Central memory CD8-positive, alpha-beta T cell (primary cell): ENCODE measurements around the gene ANKRD40CL.

Experiments used
- ATAC-seq: fragments of 150-1000 bp; cut with Tn5 transposase; replicated peaks from 2 replicates; pipeline ENCODE4 v1.10.0; 2022; ENCODE audit warnings: mild to moderate bottlenecking, moderate FRiP score, moderate number of reproducible peaks; ENCODE audit not compliant: poor library complexity, severe bottlenecking; ENCODE audit errors: extremely low read depth
- DNase-seq, 2 donors: peaks; one replicate each; pipeline ENCODE4 v3.0.0; 2021; ENCODE audit warnings: low spot score in 2 of 2
- H3K27ac Mint-ChIP-seq: one replicate; pipeline ENCODE4 v1.8.0; 2022; ENCODE audit warnings: low read depth, mild to moderate bottlenecking, moderate library complexity, mixed read lengths
- H3K27me3 Mint-ChIP-seq: one replicate; pipeline ENCODE4 v1.8.0; 2022; ENCODE audit warnings: mixed read lengths
- H3K36me3 Mint-ChIP-seq: one replicate; pipeline ENCODE4 v1.8.0; 2022; ENCODE audit warnings: mild to moderate bottlenecking, moderate library complexity, mixed read lengths; ENCODE audit not compliant: insufficient read depth
- H3K4me1 Mint-ChIP-seq: one replicate; pipeline ENCODE4 v1.8.0; 2022; ENCODE audit warnings: mixed read lengths
- H3K4me3 Mint-ChIP-seq: one replicate; pipeline ENCODE4 v1.8.0; 2022; ENCODE audit warnings: mild to moderate bottlenecking, moderate library complexity, mixed read lengths
- H3K9me3 Mint-ChIP-seq: one replicate; pipeline ENCODE4 v1.8.0; 2022; ENCODE audit warnings: mixed read lengths

Gene ANKRD40CL

GRCh38 chr17:50783905-50784304 lies 16.6 kb upstream of the ANKRD40CL start:
- DNase-seq, result no peak
- Mint-ChIP-seq H3K4me3 (no peak overlapping the region), H3K27ac (no peak overlapping the region), H3K4me1 (peaks cover 23% of the 10 kb centered on the region), H3K36me3 (peaks cover 2% of the 10 kb centered on the region), H3K9me3 (no peaks in the 10 kb centered on the region), H3K27me3 (peaks cover 10% of the 10 kb centered on the region)
- ATAC-seq, result no peak

DNA sequence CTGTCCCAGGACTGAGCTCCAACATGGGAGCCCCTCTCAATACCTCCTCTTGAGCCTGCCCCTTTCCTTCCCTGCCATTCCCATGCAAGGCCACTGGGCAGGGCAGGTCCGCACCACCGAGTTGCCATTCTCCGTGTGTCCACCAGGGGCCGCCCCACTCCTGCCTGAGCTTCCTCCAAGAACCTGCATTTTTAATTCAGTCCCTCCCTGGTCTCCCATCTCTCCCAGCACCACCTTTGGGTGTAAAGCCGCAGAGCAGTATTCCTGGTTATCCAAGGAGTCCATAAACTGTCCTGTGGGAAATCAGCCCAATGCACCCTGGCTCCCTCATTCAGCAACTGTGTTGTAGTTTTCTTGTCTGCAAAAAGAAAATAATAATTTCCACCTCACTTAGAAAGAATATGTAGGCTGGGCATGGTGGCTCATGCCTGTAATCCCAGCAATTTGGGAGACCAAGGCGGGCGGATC lies 15.9 kb upstream of the ANKRD40CL start:
- Mint-ChIP-seq H3K36me3 (peaks cover 2% of the 10 kb centered on the region), H3K4me1 (peaks cover 30% of the 10 kb centered on the region), H3K27ac (no peak overlapping the region), H3K4me3 (peak overlapping the region; percentile 14), H3K9me3 (no peaks in the 10 kb centered on the region), H3K27me3 (peaks cover 10% of the 10 kb centered on the region)
- no peak for ATAC-seq
- DNase-seq, result peak; percentile 63 to 79

DNA sequence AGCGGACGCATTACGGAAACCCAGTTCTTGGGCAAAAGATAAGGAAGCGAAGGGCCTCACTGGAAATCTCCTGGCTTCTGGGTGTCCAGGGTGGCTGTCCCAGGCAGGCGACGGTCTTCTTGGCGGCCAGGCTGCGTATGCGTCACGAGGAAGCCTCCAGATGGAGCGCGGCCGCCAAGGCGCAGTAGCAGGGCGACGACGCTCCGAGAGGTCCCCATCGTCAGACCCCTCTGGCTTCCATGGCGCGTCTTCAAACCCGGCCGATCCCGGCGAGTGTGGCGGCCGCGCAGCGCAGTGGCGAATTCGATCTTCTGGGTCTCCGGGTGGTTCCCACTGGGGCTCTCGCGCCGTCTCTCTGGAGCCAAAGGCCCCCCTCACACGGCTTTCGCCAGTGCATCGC lies 13.8 kb upstream of the ANKRD40CL start:
- peaks cover 10% of the 10 kb centered on the region for H3K27me3 Mint-ChIP-seq
- H3K36me3 Mint-ChIP-seq, result peaks cover 2% of the 10 kb centered on the region
- no peak for DNase-seq
- H3K4me1 Mint-ChIP-seq, result peaks cover 30% of the 10 kb centered on the region
- H3K4me3 Mint-ChIP-seq, result peak overlapping the region; percentile 54
- no peak overlapping the region for H3K27ac Mint-ChIP-seq
- ATAC-seq, result no peak
- H3K9me3 Mint-ChIP-seq, result no peaks in the 10 kb centered on the region

DNA sequence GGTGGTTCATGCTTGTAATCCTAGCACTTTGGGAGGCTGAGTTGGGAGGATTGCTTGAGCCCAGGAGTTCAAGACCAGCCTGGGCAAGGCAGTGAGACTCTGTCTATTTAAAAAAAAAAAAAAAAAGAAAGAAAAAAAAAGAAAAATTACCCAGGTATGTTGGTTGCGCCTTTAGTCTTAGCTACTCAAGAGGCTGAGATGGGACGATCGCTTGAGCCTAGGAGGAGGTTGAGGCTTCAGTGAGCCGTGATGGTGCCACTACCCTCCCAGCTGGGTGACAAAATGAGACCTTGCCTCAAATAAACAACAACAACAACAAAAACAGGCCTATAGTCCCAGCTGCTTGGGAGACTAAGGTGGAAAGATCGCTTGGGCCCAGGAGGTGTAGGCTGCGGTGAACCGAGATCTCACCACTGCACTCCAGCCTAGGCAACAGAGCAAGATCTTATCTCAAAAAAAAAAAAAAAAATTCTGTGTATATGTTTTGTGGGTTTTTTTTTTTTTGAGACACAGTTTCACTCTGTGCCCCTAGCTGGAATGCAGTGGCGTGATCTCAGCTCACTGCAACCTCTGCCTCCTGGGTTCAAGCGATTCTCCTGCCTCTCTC lies 12.5 kb upstream of the ANKRD40CL start:
- Mint-ChIP-seq H3K4me1 (peaks cover 30% of the 10 kb centered on the region), H3K36me3 (peaks cover 2% of the 10 kb centered on the region), H3K27me3 (peaks cover 10% of the 10 kb centered on the region), H3K9me3 (no peaks in the 10 kb centered on the region), H3K27ac (peak overlapping the region; percentile 53), H3K4me3 (peak overlapping the region; percentile 64)
- peak; percentile 35 to 37 for DNase-seq
- peak; percentile 89 for ATAC-seq

DNA sequence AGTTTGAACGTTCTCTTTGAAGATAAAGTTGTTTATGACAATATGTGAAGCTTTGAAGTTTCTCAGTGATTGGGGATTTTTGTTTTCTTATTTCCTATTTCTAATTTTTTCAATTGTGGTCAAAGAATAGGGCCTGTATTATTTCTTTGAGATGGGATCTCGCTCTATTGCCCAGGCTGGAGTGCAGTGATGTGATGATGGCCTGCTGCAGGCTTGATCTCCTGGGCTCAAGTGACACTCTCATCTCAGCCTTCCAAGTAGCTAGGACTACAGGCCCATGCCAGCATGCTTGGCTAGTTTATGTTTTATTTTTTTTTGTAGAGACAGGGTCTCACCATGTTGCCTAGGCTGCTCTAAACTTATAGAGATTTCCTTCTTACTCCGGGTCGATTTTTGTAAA lies 11.7 kb upstream of the ANKRD40CL start:
- H3K4me3 Mint-ChIP-seq, result no peak overlapping the region
- ATAC-seq (no peak), DNase-seq (no peak)
- peaks cover 34% of the 10 kb centered on the region for H3K4me1 Mint-ChIP-seq
- H3K36me3 Mint-ChIP-seq, result peaks cover 2% of the 10 kb centered on the region
- no peak overlapping the region for H3K27ac Mint-ChIP-seq
- no peaks in the 10 kb centered on the region for H3K9me3 Mint-ChIP-seq
- peaks cover 10% of the 10 kb centered on the region for H3K27me3 Mint-ChIP-seq

DNA sequence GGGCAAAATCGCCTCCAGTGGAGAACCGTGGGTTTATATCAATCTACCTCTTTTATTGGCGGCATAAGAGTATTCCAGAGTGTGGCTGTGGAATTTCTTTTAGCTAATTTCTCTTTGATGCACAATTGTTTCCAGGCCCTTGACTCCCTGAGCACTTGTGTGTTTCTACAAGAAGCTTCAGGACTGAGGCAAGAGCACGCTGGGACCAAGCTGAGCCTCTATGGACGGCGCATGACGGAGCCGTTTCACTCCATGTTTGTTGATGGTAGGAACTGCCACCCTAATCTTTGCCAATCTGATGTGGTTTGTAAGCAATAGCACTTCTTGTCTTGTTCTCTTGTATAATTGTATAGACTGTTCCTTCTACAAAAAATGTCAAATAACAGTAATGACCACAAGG lies 11.2 kb upstream of the ANKRD40CL start:
- Mint-ChIP-seq H3K27ac (no peak overlapping the region), H3K4me1 (peaks cover 35% of the 10 kb centered on the region), H3K36me3 (peaks cover 2% of the 10 kb centered on the region), H3K4me3 (no peak overlapping the region), H3K9me3 (no peaks in the 10 kb centered on the region), H3K27me3 (peaks cover 8% of the 10 kb centered on the region)
- ATAC-seq (no peak), DNase-seq (no peak)

DNA sequence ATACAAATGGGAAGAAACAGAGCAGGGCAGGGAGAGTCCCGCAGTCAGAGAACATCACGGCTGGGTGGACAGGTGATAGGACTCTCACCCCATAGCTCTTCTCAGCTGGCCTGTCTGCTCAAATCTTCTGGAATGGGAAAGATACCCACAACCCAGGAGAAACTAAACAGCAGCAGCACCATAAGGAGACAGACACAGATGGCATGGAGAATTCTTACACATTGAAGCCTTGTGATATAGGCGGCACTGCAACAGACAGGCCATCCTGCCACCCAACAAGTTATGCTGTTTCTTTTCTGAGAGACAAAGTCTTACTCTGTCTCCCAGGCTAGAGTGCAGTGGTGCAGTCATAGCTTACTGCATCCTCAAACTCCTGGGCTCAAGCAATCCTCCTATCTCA lies 8.6 kb upstream of the ANKRD40CL start:
- no peak overlapping the region for H3K4me3 Mint-ChIP-seq
- H3K9me3 Mint-ChIP-seq, result no peaks in the 10 kb centered on the region
- peaks cover 40% of the 10 kb centered on the region for H3K4me1 Mint-ChIP-seq
- peaks cover 2% of the 10 kb centered on the region for H3K36me3 Mint-ChIP-seq
- H3K27ac Mint-ChIP-seq, result no peak overlapping the region
- no peaks in the 10 kb centered on the region for H3K27me3 Mint-ChIP-seq
- ATAC-seq (no peak), DNase-seq (no peak)

- DNase-seq (no peak), ATAC-seq (no peak)
- H3K9me3 Mint-ChIP-seq, result no peaks in the 10 kb centered on the region
- no peaks in the 10 kb centered on the region for H3K27me3 Mint-ChIP-seq
- peaks cover 30% of the 10 kb centered on the region for H3K4me1 Mint-ChIP-seq
- no peaks in the 10 kb centered on the region for H3K36me3 Mint-ChIP-seq
- no peak overlapping the region for H3K27ac Mint-ChIP-seq
- H3K4me3 Mint-ChIP-seq, result no peak overlapping the region
Measured at GRCh38 chr17:50774225-50774803, 7.0 kb upstream of the ANKRD40CL start.

- Mint-ChIP-seq H3K36me3 (no peaks in the 10 kb centered on the region), H3K27me3 (peaks cover 5% of the 10 kb centered on the region), H3K4me1 (peaks cover 20% of the 10 kb centered on the region), H3K4me3 (peak overlapping the region; percentile 47), H3K27ac (no peak overlapping the region), H3K9me3 (no peaks in the 10 kb centered on the region)
- ATAC-seq (peak; percentile 79), DNase-seq (peak in 1 of 2 donors; percentile 13)
Measured at GRCh38 chr17:50771991-50772785, 4.9 kb upstream of the ANKRD40CL start.

DNA sequence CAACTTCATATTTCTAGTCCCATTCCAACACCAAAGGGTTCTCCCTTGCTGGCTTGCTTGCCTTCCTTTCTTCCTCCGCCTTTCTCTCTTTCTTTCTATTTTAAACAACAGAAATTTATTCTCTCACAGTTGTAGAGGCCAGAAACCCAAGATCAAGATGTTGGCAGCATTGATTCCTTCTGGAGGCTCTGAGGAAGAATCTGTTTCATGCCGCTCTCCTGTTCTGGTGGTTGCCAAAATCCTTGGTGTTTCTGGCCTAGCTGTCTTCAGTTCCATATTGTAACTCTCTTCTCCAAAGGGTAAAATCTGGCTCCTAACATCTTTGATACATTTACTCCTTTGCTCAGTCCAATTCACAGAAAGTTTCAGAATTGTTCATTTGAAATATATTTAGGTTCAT lies 3.0 kb upstream of the ANKRD40CL start:
- peaks cover 20% of the 10 kb centered on the region for H3K4me1 Mint-ChIP-seq

GRCh38 chr17:50769884-50770283 lies 2.6 kb upstream of the ANKRD40CL start:
- no peak overlapping the region for H3K27ac Mint-ChIP-seq
- no peaks in the 10 kb centered on the region for H3K36me3 Mint-ChIP-seq

More for the DNA sequence above, 3.0 kb upstream of the ANKRD40CL start:
- Mint-ChIP-seq H3K27me3 (peaks cover 17% of the 10 kb centered on the region), H3K4me3 (no peak overlapping the region), H3K27ac (no peak overlapping the region), H3K36me3 (no peaks in the 10 kb centered on the region), H3K9me3 (no peaks in the 10 kb centered on the region)
- ATAC-seq (no peak), DNase-seq (no peak)

GRCh38 chr17:50768346-50768761 lies 1.0 kb upstream of the ANKRD40CL start:
- Mint-ChIP-seq H3K36me3 (no peaks in the 10 kb centered on the region), H3K27ac (peak overlapping the region; percentile 75), H3K9me3 (no peaks in the 10 kb centered on the region), H3K27me3 (peaks cover 17% of the 10 kb centered on the region), H3K4me3 (no peak overlapping the region), H3K4me1 (peaks cover 17% of the 10 kb centered on the region)
- DNase-seq, result no peak
- ATAC-seq, result no peak

More at GRCh38 chr17:50769884-50770283, 2.6 kb upstream of the ANKRD40CL start:
- Mint-ChIP-seq H3K27me3 (peaks cover 17% of the 10 kb centered on the region), H3K4me1 (peaks cover 20% of the 10 kb centered on the region), H3K9me3 (no peaks in the 10 kb centered on the region), H3K4me3 (no peak overlapping the region)
- ATAC-seq (no peak), DNase-seq (no peak)

DNA sequence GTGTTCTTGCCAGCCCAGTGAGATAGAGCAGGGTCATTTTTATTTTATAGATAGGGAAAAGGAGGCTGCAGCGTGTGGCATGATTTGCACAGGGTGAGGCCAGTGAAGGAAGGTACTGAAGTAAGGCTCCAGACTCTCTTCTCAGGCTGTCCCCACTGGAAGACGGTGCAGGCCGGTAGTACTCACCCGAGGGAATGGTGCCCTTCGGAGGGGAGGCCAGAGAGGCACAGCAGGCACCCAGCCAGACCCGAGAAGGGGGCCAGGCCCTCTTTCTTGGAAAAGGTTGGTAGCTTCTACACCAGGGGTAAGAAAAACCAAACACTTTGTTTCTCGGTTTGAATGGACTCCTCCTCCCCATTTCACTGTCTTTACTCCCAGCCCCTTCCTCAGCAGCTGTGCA lies 288 bp downstream of the ANKRD40CL start:
- Mint-ChIP-seq H3K4me3 (no peak overlapping the region), H3K27ac (no peak overlapping the region), H3K36me3 (no peaks in the 10 kb centered on the region), H3K4me1 (peaks cover 14% of the 10 kb centered on the region), H3K27me3 (peaks cover 17% of the 10 kb centered on the region), H3K9me3 (no peaks in the 10 kb centered on the region)
- DNase-seq (no peak), ATAC-seq (no peak)
